Measurements from ENCODE around the gene TMEM258.

DNA sequence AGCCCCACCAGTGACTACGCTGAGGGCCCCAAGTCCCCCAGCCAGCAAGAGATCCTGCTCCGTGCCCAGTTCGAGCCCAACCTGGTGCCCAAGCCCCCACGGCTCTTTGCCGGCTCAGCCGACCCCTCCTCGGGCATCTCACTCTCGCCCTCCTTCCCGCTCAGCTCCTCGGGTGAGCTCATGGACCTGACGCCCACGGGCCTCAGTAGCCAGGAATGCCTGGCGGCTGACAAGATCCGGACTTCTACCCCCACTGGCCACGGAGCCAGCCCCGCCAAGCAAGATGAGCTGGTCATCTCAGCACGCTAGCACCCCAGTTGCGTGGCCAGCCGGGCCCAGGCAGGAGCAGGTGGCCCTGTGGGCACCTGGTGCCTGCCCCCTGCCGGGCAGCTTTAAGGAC, 48.2 kb downstream of the TMEM258 start:
- TF ChIP-seq, protein P1, sequence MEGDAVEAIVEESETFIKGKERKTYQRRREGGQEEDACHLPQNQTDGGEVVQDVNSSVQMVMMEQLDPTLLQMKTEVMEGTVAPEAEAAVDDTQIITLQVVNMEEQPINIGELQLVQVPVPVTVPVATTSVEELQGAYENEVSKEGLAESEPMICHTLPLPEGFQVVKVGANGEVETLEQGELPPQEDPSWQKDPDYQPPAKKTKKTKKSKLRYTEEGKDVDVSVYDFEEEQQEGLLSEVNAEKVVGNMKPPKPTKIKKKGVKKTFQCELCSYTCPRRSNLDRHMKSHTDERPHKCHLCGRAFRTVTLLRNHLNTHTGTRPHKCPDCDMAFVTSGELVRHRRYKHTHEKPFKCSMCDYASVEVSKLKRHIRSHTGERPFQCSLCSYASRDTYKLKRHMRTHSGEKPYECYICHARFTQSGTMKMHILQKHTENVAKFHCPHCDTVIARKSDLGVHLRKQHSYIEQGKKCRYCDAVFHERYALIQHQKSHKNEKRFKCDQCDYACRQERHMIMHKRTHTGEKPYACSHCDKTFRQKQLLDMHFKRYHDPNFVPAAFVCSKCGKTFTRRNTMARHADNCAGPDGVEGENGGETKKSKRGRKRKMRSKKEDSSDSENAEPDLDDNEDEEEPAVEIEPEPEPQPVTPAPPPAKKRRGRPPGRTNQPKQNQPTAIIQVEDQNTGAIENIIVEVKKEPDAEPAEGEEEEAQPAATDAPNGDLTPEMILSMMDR (IDR thresholded peaks at IDR 0.05) = no peak
- no peak for TF ChIP-seq ZFX (IDR thresholded peaks at IDR 0.05; ENCODE audit: borderline replicate concordance)
